Large intestine (tissue), 3 donors: Measurements from ENCODE around the gene C14orf119. TPM values are rescaled to one million over a fixed set of nuclear protein-coding genes. Genes with fewer than 3 reads are reported as not detected.

ENCODE experiments used
- DNase-seq, 2 donors: peaks; one replicate each; pipeline versions ENCODE4 v3.0.0 to v3.0.0-alpha.2; 2013
- H3K27ac ChIP-seq: one replicate; pipeline ENCODE4 v1.5.1; 2013; ENCODE audit warnings: low read length
- H3K27me3 ChIP-seq: 2 replicates; pipeline ENCODE4 v1.6.1; 2013; ENCODE audit warnings: low read length; ENCODE audit not compliant: control insufficient read depth, insufficient read depth
- H3K36me3 ChIP-seq: 2 replicates; pipeline ENCODE4 v1.6.1; 2013; ENCODE audit warnings: low read length; ENCODE audit not compliant: control insufficient read depth, insufficient read depth
- H3K4me1 ChIP-seq: one replicate; pipeline ENCODE4 v1.6.1; 2013; ENCODE audit warnings: low read length; ENCODE audit not compliant: control insufficient read depth, insufficient read depth
- H3K4me3 ChIP-seq: one replicate; pipeline ENCODE4 v1.5.1; 2013; ENCODE audit warnings: low read length
- H3K9me3 ChIP-seq: one replicate; pipeline ENCODE4 v1.6.1; 2013; ENCODE audit warnings: mild to moderate bottlenecking, low read depth, low read length, moderate library complexity; ENCODE audit not compliant: control insufficient read depth
- WGBS: methylation state at CpG from one replicate; pipeline ENCODE4 v1.1.5; 2013; ENCODE audit warnings: low lambda C conversion rate; ENCODE audit not compliant: insufficient coverage; 5-methylcytosine and 5-hydroxymethylcytosine counted together
- polyA plus RNA-seq: library from polyadenylated mRNA; unstranded; fragments of 120-200 nt; gene quantifications from one replicate; pipeline ENCODE4 v1.2.1, GENCODE V29; 2013

The C14orf119 gene
- polyA plus RNA-seq, 1 donor, result 60.9 TPM

- H3K27ac ChIP-seq, result no peak overlapping the region
Observed at GRCh38 chr14:23119363-23120327, 24.3 kb downstream of the C14orf119 start.

GRCh38 chr14:23120541-23121251 lies 25.4 kb downstream of the C14orf119 start:
- Histone ChIP-seq H3K4me3 (no peak overlapping the region), H3K27ac (peak overlapping the region; percentile 64), H3K27me3 (peaks cover 2% of the 10 kb centered on the region), H3K9me3 (no peaks in the 10 kb centered on the region), H3K36me3 (no peaks in the 10 kb centered on the region), H3K4me1 (peaks cover 15% of the 10 kb centered on the region)
- peak; percentile 68 to 83 for DNase-seq
- WGBS, result 100% methylated on average over 1 of the region's 9 CpGs

More at GRCh38 chr14:23119363-23120327, 24.3 kb downstream of the C14orf119 start:
- DNase-seq, result no peak
- Histone ChIP-seq H3K9me3 (no peaks in the 10 kb centered on the region), H3K36me3 (no peaks in the 10 kb centered on the region), H3K4me3 (no peak overlapping the region), H3K27me3 (peaks cover 7% of the 10 kb centered on the region), H3K4me1 (peaks cover 15% of the 10 kb centered on the region)
- whole genome bisulfite sequencing, result no CpG with 5 or more reads among the region's 16 CpGs

GRCh38 chr14:23121361-23121771 lies 26.1 kb downstream of the C14orf119 start:
- H3K27ac ChIP-seq, result peak overlapping the region; percentile 64
- no peaks in the 10 kb centered on the region for H3K9me3 ChIP-seq
- no peak overlapping the region for H3K4me3 ChIP-seq
- H3K36me3 ChIP-seq, result peaks cover 4% of the 10 kb centered on the region
- peaks cover 15% of the 10 kb centered on the region for H3K4me1 ChIP-seq
- no peaks in the 10 kb centered on the region for H3K27me3 ChIP-seq
- peak; percentile 53 to 71 for DNase-seq
- no CpG with 5 or more reads among the region's 6 CpGs for WGBS

DNA sequence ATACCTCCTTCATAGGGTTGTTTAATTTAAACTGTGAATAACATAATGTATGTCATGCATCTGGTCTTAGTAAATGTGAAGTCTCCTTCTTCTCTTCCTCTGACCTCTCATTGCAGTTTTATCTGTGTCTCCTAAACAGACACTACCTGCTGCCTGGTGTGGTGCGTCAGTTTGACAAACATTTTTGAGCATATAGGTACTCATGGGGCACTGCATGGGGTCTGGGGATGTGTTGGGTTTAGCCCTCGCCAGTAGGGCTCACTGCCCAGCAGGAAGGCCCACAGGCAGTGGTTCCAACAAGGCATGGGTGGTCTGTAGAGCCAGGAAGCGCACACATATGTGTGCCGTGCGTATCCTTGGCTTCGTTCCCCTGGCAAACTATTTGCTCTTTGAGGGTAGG lies 26.8 kb downstream of the C14orf119 start:
- Histone ChIP-seq H3K36me3 (peaks cover 10% of the 10 kb centered on the region), H3K9me3 (no peaks in the 10 kb centered on the region), H3K27me3 (no peaks in the 10 kb centered on the region), H3K4me1 (peaks cover 15% of the 10 kb centered on the region), H3K4me3 (no peak overlapping the region), H3K27ac (peak overlapping the region; percentile 64)
- WGBS, result 100% methylated on average over 1 of the region's 6 CpGs
- DNase-seq, result no peak

DNA sequence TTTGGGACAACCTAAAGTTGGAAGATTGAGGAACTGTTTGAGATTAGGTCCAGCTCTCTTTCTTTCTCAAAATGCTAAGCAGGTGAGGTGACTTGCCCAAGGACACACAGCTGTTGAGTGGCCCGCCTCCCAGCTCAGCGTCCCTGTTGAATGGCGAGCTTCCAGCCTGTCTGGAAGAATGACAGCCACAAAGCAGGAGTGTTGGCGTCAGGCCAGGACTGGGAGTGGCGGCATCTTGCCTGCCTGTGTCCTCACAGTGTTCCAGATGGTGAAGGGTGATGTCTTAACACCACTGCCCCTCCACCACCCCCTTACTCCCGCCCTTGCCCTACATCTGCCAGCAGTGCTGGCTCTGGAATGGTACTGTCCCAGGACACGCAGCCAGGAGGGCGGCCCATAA lies 28.1 kb downstream of the C14orf119 start:
- Histone ChIP-seq H3K36me3 (peaks cover 21% of the 10 kb centered on the region), H3K4me1 (peaks cover 15% of the 10 kb centered on the region), H3K27me3 (no peaks in the 10 kb centered on the region), H3K9me3 (no peaks in the 10 kb centered on the region), H3K27ac (no peak overlapping the region), H3K4me3 (no peak overlapping the region)
- WGBS, result no CpG with 5 or more reads among the region's 8 CpGs
- peak; percentile 41 to 69 for DNase-seq

DNA sequence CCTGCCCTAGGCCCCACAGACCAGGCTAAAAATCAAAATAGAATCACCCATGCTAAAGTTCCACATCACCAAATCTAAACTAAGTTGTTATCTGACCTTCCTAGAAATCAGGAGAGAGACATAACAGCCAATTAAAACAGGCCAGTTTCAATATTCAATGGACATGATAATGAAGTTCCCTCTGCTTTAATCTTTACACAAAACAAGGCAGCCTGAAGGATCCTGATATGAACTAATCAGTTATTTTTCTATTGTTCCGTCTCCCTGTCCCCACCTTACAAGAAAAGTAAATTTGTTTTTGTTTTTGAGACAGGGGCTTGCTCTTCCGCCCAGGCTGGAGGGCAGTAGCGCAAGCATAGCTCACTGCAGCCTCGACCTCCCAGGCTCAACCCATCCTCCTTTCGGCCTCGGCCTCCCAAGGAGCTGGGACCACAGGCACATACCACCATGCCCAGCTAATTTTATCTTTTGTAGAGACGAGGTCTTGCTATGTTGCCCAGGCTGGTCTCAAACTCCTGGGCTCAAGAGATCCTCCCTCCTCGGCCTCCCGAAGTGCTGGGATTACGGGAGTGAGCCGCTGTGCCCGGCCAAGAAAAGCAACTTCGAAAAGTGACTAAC lies 29.1 kb downstream of the C14orf119 start:
- peaks cover 15% of the 10 kb centered on the region for H3K4me1 ChIP-seq
- peaks cover 31% of the 10 kb centered on the region for H3K36me3 ChIP-seq
- WGBS, result no CpG with 5 or more reads among the region's 13 CpGs
- H3K27me3 ChIP-seq, result no peaks in the 10 kb centered on the region
- no peak for DNase-seq
- H3K27ac ChIP-seq, result no peak overlapping the region
- no peak overlapping the region for H3K4me3 ChIP-seq
- no peaks in the 10 kb centered on the region for H3K9me3 ChIP-seq

DNA sequence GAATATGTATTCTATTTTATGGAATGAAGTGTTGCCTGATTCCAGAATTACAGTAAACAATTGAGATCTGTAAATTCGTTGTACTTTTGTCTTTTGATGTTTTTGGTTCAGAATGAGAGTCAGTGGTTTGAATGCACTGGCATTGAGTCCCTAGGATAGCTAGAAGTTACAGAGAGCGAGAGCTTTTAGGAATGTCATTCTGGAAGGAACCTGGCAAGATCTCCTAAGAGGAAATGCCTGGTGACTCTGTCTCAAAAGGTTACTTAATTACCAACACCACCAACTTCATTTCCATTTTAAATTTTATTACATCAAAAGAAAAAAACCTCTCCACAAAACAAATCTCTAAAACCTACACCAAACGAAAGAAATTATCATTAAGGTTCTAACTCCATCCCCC lies 29.7 kb downstream of the C14orf119 start:
- Histone ChIP-seq H3K36me3 (peaks cover 35% of the 10 kb centered on the region), H3K4me3 (no peak overlapping the region), H3K27me3 (no peaks in the 10 kb centered on the region), H3K9me3 (no peaks in the 10 kb centered on the region), H3K4me1 (peaks cover 15% of the 10 kb centered on the region), H3K27ac (no peak overlapping the region)
- WGBS, result 87% methylated on average over 3 of the region's 3 CpGs
- DNase-seq, result no peak

- Histone ChIP-seq H3K36me3 (peaks cover 39% of the 10 kb centered on the region), H3K9me3 (no peaks in the 10 kb centered on the region)
- no CpG with 5 or more reads among the region's 9 CpGs for WGBS
Observed at GRCh38 chr14:23125933-23126524, 30.7 kb downstream of the C14orf119 start.

GRCh38 chr14:23126548-23127278 lies 31.4 kb downstream of the C14orf119 start:
- Histone ChIP-seq H3K4me3 (no peak overlapping the region), H3K36me3 (peaks cover 43% of the 10 kb centered on the region), H3K27ac (no peak overlapping the region), H3K27me3 (no peaks in the 10 kb centered on the region), H3K4me1 (peaks cover 10% of the 10 kb centered on the region), H3K9me3 (no peaks in the 10 kb centered on the region)
- WGBS, result no CpG with 5 or more reads among the region's 8 CpGs
- DNase-seq, result no peak

More at GRCh38 chr14:23125933-23126524, 30.7 kb downstream of the C14orf119 start:
- no peak overlapping the region for H3K27ac ChIP-seq
- no peak for DNase-seq
- peaks cover 13% of the 10 kb centered on the region for H3K4me1 ChIP-seq
- no peak overlapping the region for H3K4me3 ChIP-seq
- H3K27me3 ChIP-seq, result no peaks in the 10 kb centered on the region
